Kidney (tissue), 14 donors: Measurements from ENCODE around the gene AGER. TPM values are rescaled to one million over a fixed set of nuclear protein-coding genes. Genes with fewer than 3 reads are reported as not detected.

ENCODE experiments used
- DNase-seq, 5 donors: peaks; one replicate each; pipeline ENCODE4 v3.0.0-alpha.2; 2013 to 2020
- FAIRE-seq: peaks from 2 replicates; lab custom pipeline; 2012; peaks lifted over from hg19 to GRCh38; lab: Jason Lieb, UNC
- H3K27ac ChIP-seq, 2 donors: one replicate each; pipeline ENCODE4 v1.7.0; 2013; ENCODE audit warnings: low read depth in 2 of 2, low read length in 2 of 2, inconsistent platforms in 1 of 2
- H3K27me3 ChIP-seq: one replicate; pipeline ENCODE4 v1.7.1; 2013; ENCODE audit warnings: low read length, inconsistent platforms; ENCODE audit not compliant: control insufficient read depth, insufficient read depth
- H3K36me3 ChIP-seq, 3 donors: one replicate each; pipeline versions ENCODE4 v1.7.0 to v1.7.1; 2013; ENCODE audit warnings: low read length in 3 of 3, control low read depth in 1 of 3, inconsistent platforms in 1 of 3; ENCODE audit not compliant: insufficient read depth in 3 of 3, control insufficient read depth in 2 of 3
- H3K4me1 ChIP-seq, 3 donors: one replicate each; pipeline versions ENCODE4 v1.7.0 to v1.7.1; 2013; ENCODE audit warnings: low read length in 3 of 3, inconsistent platforms in 1 of 3, low read depth in 1 of 3; ENCODE audit not compliant: control insufficient read depth in 2 of 3, insufficient read depth in 2 of 3
- H3K4me3 ChIP-seq, 3 donors: one replicate each; pipeline versions ENCODE4 v1.7.0 to v1.8.1; 2013; ENCODE audit warnings: low read length in 3 of 3, control low read depth in 1 of 3, inconsistent platforms in 1 of 3
- H3K9ac ChIP-seq, 3 donors: one replicate each; pipeline versions ENCODE4 v1.7.0 to v1.7.1; 2013; ENCODE audit warnings: low read length in 3 of 3, control low read depth in 1 of 3, inconsistent platforms in 1 of 3
- H3K9me3 ChIP-seq, 3 donors: one replicate each; pipeline versions ENCODE4 v1.7.0 to v1.7.1; 2013; ENCODE audit warnings: low read length in 3 of 3, control low read depth in 1 of 3, inconsistent platforms in 1 of 3; ENCODE audit not compliant: control insufficient read depth in 2 of 3, insufficient read depth in 1 of 3
- CTCF ChIP-seq: IDR thresholded peaks from 3 replicates; pipeline ENCODE4 v1.5.1; 2012; ENCODE audit warnings: mild to moderate bottlenecking, moderate library complexity, borderline replicate concordance; ENCODE audit not compliant: insufficient read depth; ENCODE audit errors: extremely low read depth
- intact Hi-C: fragments of 100-400 bp; cut with DNase I; formaldehyde crosslinking; loops from one replicate; pipeline ENCODE4 v1.11.1; 2022
- polyA plus RNA-seq: library from polyadenylated mRNA; stranded (reverse); fragments of 350-450 nt; fragmentation: Illumina TruSeq; extraction: RNeasy Lipid Tissue Mini Kit (QIAGEN cat#74804); gene quantifications from one replicate; pipeline ENCODE4 v1.2.3, GENCODE V29; 2014; ENCODE audit warnings: low read depth, low replicate concordance; ENCODE audit not compliant: insufficient read depth
- total RNA-seq: library from RNA; stranded (reverse); fragmentation: NEBNext Ultra II Directional; extraction: Animal tissue kit (Norgen Biotek cat#: 25700); gene quantifications from one replicate; pipeline ENCODE4 v1.2.1, GENCODE V29; 2021
- donor health status: control.
- donor health status: control.
- donor health status: control.
- donor health status: control.
- donor health status: control.
- donor health status: DM: yes; HTN: yes; CAD: no.
- donor health status: Normal renal cell carcinoma (clear cell type).

Gene AGER
- total and polyA plus RNA-seq, 2 donors from 2014 or later: 7.1 to 13.0 TPM

- no peak overlapping the region for H3K9ac ChIP-seq
- no peaks in the 10 kb centered on the region for H3K36me3 ChIP-seq
- H3K4me1 ChIP-seq: no peaks in the 10 kb centered on the region
Measured at GRCh38 chr6:32218167-32218566, 34.1 kb upstream of the AGER start.

GRCh38 chr6:32216998-32217397 is 32.9 kb upstream of the AGER start:
- intact Hi-C loops: no loop called here
- Histone ChIP-seq H3K27me3 (no peaks in the 10 kb centered on the region), H3K27ac (no peak overlapping the region), H3K9me3 (no peaks in the 10 kb centered on the region), H3K36me3 (no peaks in the 10 kb centered on the region), H3K9ac (no peak overlapping the region), H3K4me1 (no peaks in the 10 kb centered on the region), H3K4me3 (no peak overlapping the region)
- FAIRE-seq (no peak), DNase-seq (no peak)
- no peak for TF ChIP-seq CTCF

More at GRCh38 chr6:32218167-32218566, 34.1 kb upstream of the AGER start:
- intact Hi-C loops: no loop called here
- DNase-seq: no peak
- H3K27ac ChIP-seq: no peak overlapping the region
- TF ChIP-seq CTCF: no peak
- H3K4me3 ChIP-seq: no peak overlapping the region
- no peak for FAIRE-seq
- H3K9me3 ChIP-seq: no peaks in the 10 kb centered on the region
- no peaks in the 10 kb centered on the region for H3K27me3 ChIP-seq

GRCh38 chr6:32216285-32216684 is 32.2 kb upstream of the AGER start:
- H3K27me3 ChIP-seq: no peaks in the 10 kb centered on the region
- no peaks in the 10 kb centered on the region for H3K9me3 ChIP-seq
- TF ChIP-seq CTCF: no peak
- no peaks in the 10 kb centered on the region for H3K4me1 ChIP-seq
- no peak overlapping the region for H3K4me3 ChIP-seq
- no peak for DNase-seq
- intact Hi-C loops: no loop called here
- H3K36me3 ChIP-seq: no peaks in the 10 kb centered on the region
- no peak overlapping the region for H3K9ac ChIP-seq
- H3K27ac ChIP-seq: no peak overlapping the region
- FAIRE-seq: no peak

GRCh38 chr6:32215617-32216016 is 31.6 kb upstream of the AGER start:
- FAIRE-seq (no peak), DNase-seq (no peak)
- H3K4me1 ChIP-seq: no peaks in the 10 kb centered on the region
- no peak for TF ChIP-seq CTCF
- no peak overlapping the region for H3K27ac ChIP-seq
- intact Hi-C loops: no loop called here
- H3K9me3 ChIP-seq: no peaks in the 10 kb centered on the region
- no peak overlapping the region for H3K4me3 ChIP-seq
- H3K27me3 ChIP-seq: no peaks in the 10 kb centered on the region
- no peaks in the 10 kb centered on the region for H3K36me3 ChIP-seq
- H3K9ac ChIP-seq: no peak overlapping the region
